OCI-M2 (cell line): ENCODE measurements around the gene ENTR1.

Source experiments
- DNase-seq: peaks from one replicate; lab custom pipeline; 2025; ENCODE audit not compliant: unreplicated experiment; lab: John Stamatoyannopoulos, UW

Gene ENTR1

GRCh38 chr9:136410500-136411287 is at the start of gene ENTR1, which contains the start of gene PMPCA:
ENTR1 (minus strand) TSS chr9:136410614; CDS start chr9:136410397, 217 bp downstream.
PMPCA (plus strand) TSS chr9:136410658; CDS start chr9:136410669, 11 bp downstream.
- peak; percentile 5 for DNase-seq

GRCh38 chr9:136459425-136459824 is 49.0 kb upstream of the ENTR1 start:
- DNase-seq: no peak

- no peak for DNase-seq
Measured at GRCh38 chr9:136457326-136457725, 46.9 kb upstream of the ENTR1 start.

- no peak for DNase-seq
Measured at GRCh38 chr9:136456258-136456657, 45.8 kb upstream of the ENTR1 start.

- no peak for DNase-seq
Measured at GRCh38 chr9:136455043-136456002, 44.9 kb upstream of the ENTR1 start.

GRCh38 chr9:136454026-136454796 is 43.8 kb upstream of the ENTR1 start:
- DNase-seq: no peak

GRCh38 chr9:136453326-136453725 is 42.9 kb upstream of the ENTR1 start:
- no peak for DNase-seq

GRCh38 chr9:136451221-136451877 is 40.9 kb upstream of the ENTR1 start:
- no peak for DNase-seq

GRCh38 chr9:136448655-136449054 is 38.2 kb upstream of the ENTR1 start:
- no peak for DNase-seq

- DNase-seq: no peak
Measured at GRCh38 chr9:136447173-136447778, 36.9 kb upstream of the ENTR1 start.

GRCh38 chr9:136445799-136446198 is 35.4 kb upstream of the ENTR1 start:
- DNase-seq: no peak

- DNase-seq: no peak
Measured at GRCh38 chr9:136444102-136444501, 33.7 kb upstream of the ENTR1 start.

GRCh38 chr9:136443687-136444086 is 33.3 kb upstream of the ENTR1 start:
- DNase-seq: no peak

- no peak for DNase-seq
Measured at GRCh38 chr9:136443087-136443486, 32.7 kb upstream of the ENTR1 start.

- DNase-seq: no peak
Measured at GRCh38 chr9:136442265-136442664, 31.9 kb upstream of the ENTR1 start.

- no peak for DNase-seq
Measured at GRCh38 chr9:136441681-136442245, 31.3 kb upstream of the ENTR1 start.

GRCh38 chr9:136441191-136441680 is 30.8 kb upstream of the ENTR1 start:
- DNase-seq: no peak

GRCh38 chr9:136439481-136440408 is 29.3 kb upstream of the ENTR1 start, which contains the start of gene INPP5E:
INPP5E (minus strand) TSS chr9:136439845; CDS start chr9:136439419, 426 bp downstream.
- DNase-seq: no peak
